Natural killer cell (primary cell): Measurements from ENCODE around the gene CCDC88C. TPM values are rescaled to one million over a fixed set of nuclear protein-coding genes. Genes with fewer than 3 reads are reported as not detected.

Experiments
- ATAC-seq, 3 donors: fragments of 150-1000 bp in 2 of 3; fragments of 200-7000 bp in 1 of 3; cut with Tn5 transposase; 1 replicate in 1 of 3; 2 replicates in 2 of 3; pipeline ENCODE4 v1.10.0; 2021; ENCODE audit warnings: mild to moderate bottlenecking in 2 of 3, moderate library complexity in 2 of 3
- DNase-seq, 2 donors: peaks; one replicate each; pipeline versions ENCODE4 v3.0.0 to v3.0.0-alpha.2; 2013 to 2021; ENCODE audit warnings: mixed read lengths in 1 of 2
- H3K27ac ChIP-seq: one replicate; pipeline ENCODE4 v1.5.1; 2013; ENCODE audit warnings: mild to moderate bottlenecking, low read length
- H3K27me3 ChIP-seq: one replicate; pipeline ENCODE4 v1.6.1; 2013; ENCODE audit warnings: low read length; ENCODE audit not compliant: control insufficient read depth, insufficient read depth
- H3K36me3 ChIP-seq: one replicate; pipeline ENCODE4 v1.6.1; 2013; ENCODE audit warnings: low read length; ENCODE audit not compliant: control insufficient read depth, insufficient read depth
- H3K4me1 ChIP-seq: one replicate; pipeline ENCODE4 v1.6.1; 2013; ENCODE audit warnings: low read length; ENCODE audit not compliant: control insufficient read depth, insufficient read depth
- H3K4me3 ChIP-seq: one replicate; pipeline ENCODE4 v1.5.1; 2013; ENCODE audit warnings: low read length
- H3K9me3 ChIP-seq: one replicate; pipeline ENCODE4 v1.6.1; 2013; ENCODE audit warnings: low read length; ENCODE audit not compliant: control insufficient read depth, insufficient read depth
- H3K27ac Mint-ChIP-seq, 2 donors: one replicate each; pipeline ENCODE4 v1.8.0; 2022; ENCODE audit warnings: mild to moderate bottlenecking in 2 of 2, mixed read lengths in 2 of 2, moderate library complexity in 1 of 2
- H3K27me3 Mint-ChIP-seq, 2 donors: one replicate each; pipeline ENCODE4 v1.8.0; 2022; ENCODE audit warnings: low read depth in 2 of 2, mixed read lengths in 2 of 2
- H3K36me3 Mint-ChIP-seq: one replicate; pipeline ENCODE4 v1.8.0; 2022; ENCODE audit warnings: mixed read lengths
- H3K4me1 Mint-ChIP-seq, 2 donors: one replicate each; pipeline ENCODE4 v1.8.0; 2022; ENCODE audit warnings: mixed read lengths in 2 of 2
- H3K4me3 Mint-ChIP-seq: one replicate; pipeline ENCODE4 v1.8.0; 2022; ENCODE audit warnings: mild to moderate bottlenecking, moderate library complexity, mixed read lengths
- H3K9me3 Mint-ChIP-seq, 2 donors: one replicate each; pipeline ENCODE4 v1.8.0; 2022; ENCODE audit warnings: mixed read lengths in 2 of 2
- WGBS: methylation state at CpG from one replicate; pipeline ENCODE4 v1.1.7; 2013; ENCODE audit warnings: missing lambda C conversion rate; ENCODE audit not compliant: insufficient coverage; 5-methylcytosine and 5-hydroxymethylcytosine counted together
- intact Hi-C: fragments of 100-400 bp; cut with micrococcal nuclease; formaldehyde crosslinking; loops from one replicate; pipeline ENCODE4 v1.14.2; 2022
- total RNA-seq, 4 donors: library from RNA; stranded (reverse); fragments of 120-200 nt in 1 of 4; gene quantifications; one replicate each; pipeline versions ENCODE4 v1.2.3 to v1.2.4, GENCODE V29; 2013 to 2022
- TF ChIP-seq, protein P1 (sequence below): fragments of 200-600 bp; IDR thresholded peaks from one replicate; pipeline ENCODE4 v1.8.0; 2022; ENCODE audit warnings: antibody characterized with exemption

CCDC88C gene
- total RNA-seq, 3 donors from 2014 or later (not counting 1 experiment from before 2014, with no cell fraction given): 432 to 516 (median 438) TPM

DNA sequence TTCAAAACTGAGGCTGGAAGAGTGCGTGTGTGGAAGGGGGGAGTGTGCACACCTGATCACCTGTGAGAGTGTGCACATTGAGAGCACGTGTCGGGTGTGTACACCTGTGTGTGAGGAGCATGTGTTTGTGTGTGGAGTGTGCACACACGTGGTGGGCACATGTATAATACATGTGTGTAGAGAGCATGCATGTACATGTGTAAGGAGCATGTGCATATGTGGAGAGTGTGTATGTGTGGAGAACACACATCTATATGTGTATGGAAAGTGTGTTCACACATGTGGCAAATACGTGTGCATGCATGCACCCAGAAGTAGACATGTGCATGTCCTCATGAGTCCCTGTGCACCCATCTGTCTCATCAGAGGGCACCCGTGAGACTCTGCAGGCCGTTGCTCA lies 110.0 kb downstream of the CCDC88C start:
- Mint-ChIP-seq H3K4me1 (peaks cover 23 to 29% of the 10 kb centered on the region in 2 donors), H3K9me3 (no peaks in the 10 kb centered on the region)
- no peak overlapping the region for H3K27ac ChIP-seq

DNA sequence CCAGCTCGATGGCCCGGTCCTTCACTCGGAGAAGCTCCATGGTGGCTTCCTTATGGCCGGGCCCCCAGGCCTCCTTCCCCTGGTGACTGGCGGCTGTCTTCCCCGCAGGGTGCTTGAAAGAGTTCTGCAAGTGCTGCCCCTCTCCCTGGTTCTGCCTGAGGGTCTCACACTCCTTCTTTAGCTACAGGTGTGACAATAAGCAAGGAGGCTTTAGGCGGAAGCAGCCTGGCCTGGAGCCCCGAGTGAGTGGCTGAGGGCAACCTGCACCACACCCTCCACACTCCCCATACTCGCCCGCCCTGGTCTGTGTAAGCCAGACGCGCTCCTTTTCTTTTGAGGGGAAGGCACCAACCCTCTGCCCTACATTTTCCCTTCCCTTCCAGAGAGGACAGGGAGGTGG lies 110.6 kb downstream of the CCDC88C start:
- intact Hi-C loops: no loop called here
- TF ChIP-seq, protein P1, sequence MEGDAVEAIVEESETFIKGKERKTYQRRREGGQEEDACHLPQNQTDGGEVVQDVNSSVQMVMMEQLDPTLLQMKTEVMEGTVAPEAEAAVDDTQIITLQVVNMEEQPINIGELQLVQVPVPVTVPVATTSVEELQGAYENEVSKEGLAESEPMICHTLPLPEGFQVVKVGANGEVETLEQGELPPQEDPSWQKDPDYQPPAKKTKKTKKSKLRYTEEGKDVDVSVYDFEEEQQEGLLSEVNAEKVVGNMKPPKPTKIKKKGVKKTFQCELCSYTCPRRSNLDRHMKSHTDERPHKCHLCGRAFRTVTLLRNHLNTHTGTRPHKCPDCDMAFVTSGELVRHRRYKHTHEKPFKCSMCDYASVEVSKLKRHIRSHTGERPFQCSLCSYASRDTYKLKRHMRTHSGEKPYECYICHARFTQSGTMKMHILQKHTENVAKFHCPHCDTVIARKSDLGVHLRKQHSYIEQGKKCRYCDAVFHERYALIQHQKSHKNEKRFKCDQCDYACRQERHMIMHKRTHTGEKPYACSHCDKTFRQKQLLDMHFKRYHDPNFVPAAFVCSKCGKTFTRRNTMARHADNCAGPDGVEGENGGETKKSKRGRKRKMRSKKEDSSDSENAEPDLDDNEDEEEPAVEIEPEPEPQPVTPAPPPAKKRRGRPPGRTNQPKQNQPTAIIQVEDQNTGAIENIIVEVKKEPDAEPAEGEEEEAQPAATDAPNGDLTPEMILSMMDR: no peak
- no peak overlapping the region for H3K4me3 ChIP-seq
- ATAC-seq: no peak
- Mint-ChIP-seq H3K4me3 (no peak overlapping the region), H3K9me3 (no peaks in the 10 kb centered on the region), H3K36me3 (peaks cover 9% of the 10 kb centered on the region), H3K27me3 (no peaks in the 10 kb centered on the region), H3K27ac (peak overlapping the region; percentile 67 to 69), H3K4me1 (peaks cover 23 to 29% of the 10 kb centered on the region in 2 donors)
- peaks cover 77% of the 10 kb centered on the region for H3K36me3 ChIP-seq
- H3K9me3 ChIP-seq: no peaks in the 10 kb centered on the region
- H3K4me1 ChIP-seq: peaks cover 16% of the 10 kb centered on the region
- no peaks in the 10 kb centered on the region for H3K27me3 ChIP-seq
- DNase-seq: no peak
- WGBS: 91% methylated on average over 12 of the region's 12 CpGs
- no peak overlapping the region for H3K27ac ChIP-seq

More for the DNA sequence above, 110.0 kb downstream of the CCDC88C start:
- H3K27me3 ChIP-seq: no peaks in the 10 kb centered on the region
- peaks cover 16% of the 10 kb centered on the region for H3K4me1 ChIP-seq
- Mint-ChIP-seq H3K36me3 (peaks cover 8% of the 10 kb centered on the region), H3K27ac (peak overlapping the region; percentile 67 to 69), H3K27me3 (no peaks in the 10 kb centered on the region), H3K4me3 (no peak overlapping the region)
- no peak overlapping the region for H3K4me3 ChIP-seq
- H3K9me3 ChIP-seq: no peaks in the 10 kb centered on the region
- 93% methylated on average over 7 of the region's 7 CpGs for WGBS
- ATAC-seq (no peak), DNase-seq (no peak)
- intact Hi-C loops: no loop called here
- TF ChIP-seq, protein P1: no peak
- H3K36me3 ChIP-seq: peaks cover 76% of the 10 kb centered on the region

DNA sequence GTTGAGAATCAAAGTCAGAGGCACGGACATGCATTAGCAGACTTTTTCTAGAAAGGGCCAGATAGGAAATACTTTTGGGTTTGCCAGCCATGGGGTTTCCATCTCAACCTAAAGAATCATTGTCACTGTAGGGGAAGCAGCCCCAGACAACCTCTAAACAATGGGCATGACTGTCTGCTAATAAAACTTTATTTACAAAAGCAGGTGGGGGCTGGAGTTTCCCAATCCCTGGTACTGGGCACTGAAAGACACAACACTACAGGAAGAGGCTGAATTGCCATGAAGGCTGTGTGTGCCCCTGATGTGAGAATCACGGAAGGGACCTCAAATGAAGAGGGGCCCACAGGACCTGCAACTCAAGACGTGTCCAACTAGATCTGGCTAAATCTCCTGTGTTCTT lies 111.1 kb downstream of the CCDC88C start:
- H3K27me3 Mint-ChIP-seq: no peaks in the 10 kb centered on the region
- intact Hi-C loops: no loop called here
- H3K27me3 ChIP-seq: no peaks in the 10 kb centered on the region
- peaks cover 26 to 28% of the 10 kb centered on the region in 2 donors for H3K4me1 Mint-ChIP-seq
- ATAC-seq (no peak), DNase-seq (no peak)
- H3K9me3 Mint-ChIP-seq: no peaks in the 10 kb centered on the region
- peaks cover 80% of the 10 kb centered on the region for H3K36me3 ChIP-seq
- H3K4me3 ChIP-seq: no peak overlapping the region
- H3K36me3 Mint-ChIP-seq: peaks cover 14% of the 10 kb centered on the region
- TF ChIP-seq, protein P1: no peak
- over 99% methylated on average over 3 of the region's 3 CpGs for WGBS
- H3K27ac Mint-ChIP-seq: peak overlapping the region; percentile 67 to 69
- no peaks in the 10 kb centered on the region for H3K9me3 ChIP-seq
- peaks cover 14% of the 10 kb centered on the region for H3K4me1 ChIP-seq
- H3K4me3 Mint-ChIP-seq: no peak overlapping the region
- no peak overlapping the region for H3K27ac ChIP-seq
